WTC11 (cell line): ENCODE data around the gene TMEM45B. TPM values are rescaled to one million over a fixed set of nuclear protein-coding genes. Genes with fewer than 3 reads are reported as not detected.
"Not testable (repeated sequence)": the region's sequence is repeated elsewhere in the genome, so short reads cannot be mapped to it uniquely, and the experiment has no call there.

Experiments used
- ATAC-seq: fragments of 200-7000 bp; cut with Tn5 transposase; 2 replicates; pipeline ENCODE4 v1.10.0; 2021; ENCODE audit warnings: mild to moderate bottlenecking, moderate library complexity
- CTCF ChIA-PET: fragments of 300-600 bp; sonication (Branson Sonifier 250); formaldehyde crosslinking; loops from one replicate; lab custom pipeline; 2021; ENCODE audit warnings: antibody characterized with exemption; lab: Charles Lee
- POLR2A ChIA-PET: fragments of 350-600 bp; sonication (Branson Sonifier 250); formaldehyde crosslinking; loops from one replicate; lab custom pipeline; 2021; ENCODE audit warnings: antibody characterized with exemption; lab: Charles Lee
- DNase-seq: peaks from one replicate; pipeline ENCODE4 v3.0.0; 2021; ENCODE audit warnings: low spot score
- H3K27ac Mint-ChIP-seq: 2 replicates; pipeline ENCODE4 v1.8.0; 2021; ENCODE audit warnings: mixed read lengths
- H3K27me3 Mint-ChIP-seq: 2 replicates; pipeline ENCODE4 v1.8.0; 2021; ENCODE audit warnings: low read depth, mild to moderate bottlenecking, moderate library complexity, mixed read lengths
- H3K36me3 Mint-ChIP-seq: 2 replicates; pipeline ENCODE4 v1.8.0; 2021; ENCODE audit warnings: mixed read lengths
- H3K4me1 Mint-ChIP-seq: 2 replicates; pipeline ENCODE4 v1.8.0; 2022; ENCODE audit warnings: mixed read lengths
- H3K4me3 Mint-ChIP-seq: 2 replicates; pipeline ENCODE4 v1.8.0; 2021; ENCODE audit warnings: mild to moderate bottlenecking, moderate library complexity, mixed read lengths
- H3K9me3 Mint-ChIP-seq: 2 replicates; pipeline ENCODE4 v1.8.0; 2021; ENCODE audit warnings: mixed read lengths
- ARID4B ChIP-seq: sonication (generic); formaldehyde crosslinking; IDR thresholded peaks from 2 replicates; pipeline ENCODE4 v1.8.0; 2023; ENCODE audit warnings: missing genetic modification reagents, mild to moderate bottlenecking, borderline replicate concordance
- CBFB ChIP-seq: sonication (generic); formaldehyde crosslinking; IDR thresholded peaks from 2 replicates; pipeline ENCODE4 v1.8.1; 2022; ENCODE audit warnings: mild to moderate bottlenecking, low read depth, missing genetic modification reagents
- CREB1 ChIP-seq: sonication (generic); formaldehyde crosslinking; IDR thresholded peaks from 2 replicates; pipeline ENCODE4 v1.8.0; 2023; ENCODE audit warnings: mild to moderate bottlenecking, missing genetic modification reagents
- ERG ChIP-seq: fragments of 250-450 bp; sonication (Bioruptor Pico); IDR thresholded peaks from 2 replicates; pipeline ENCODE4 v1.8.0; 2021; ENCODE audit warnings: mild to moderate bottlenecking
- ESRRA ChIP-seq: sonication (generic); formaldehyde crosslinking; IDR thresholded peaks from 2 replicates; pipeline ENCODE4 v1.8.1; 2022; ENCODE audit warnings: mild to moderate bottlenecking, missing genetic modification reagents, borderline replicate concordance
- FOXP1 ChIP-seq: sonication (generic); formaldehyde crosslinking; IDR thresholded peaks from 2 replicates; pipeline ENCODE4 v1.8.0; 2022; ENCODE audit warnings: missing genetic modification reagents, mild to moderate bottlenecking, moderate library complexity, borderline replicate concordance
- FOXP4 ChIP-seq: sonication (generic); formaldehyde crosslinking; IDR thresholded peaks from 2 replicates; pipeline ENCODE4 v1.8.0; 2022; ENCODE audit warnings: mild to moderate bottlenecking, missing genetic modification reagents
- JAZF1 ChIP-seq: fragments of 250-450 bp; sonication (Bioruptor Pico); IDR thresholded peaks from 2 replicates; pipeline ENCODE4 v1.9.0; 2021; ENCODE audit warnings: moderate library complexity, mild to moderate bottlenecking, inconsistent platforms
- NFATC4 ChIP-seq: fragments of 250-450 bp; sonication (Bioruptor Pico); IDR thresholded peaks from 2 replicates; pipeline ENCODE4 v1.9.0; 2021; ENCODE audit warnings: mild to moderate bottlenecking
- NFYB ChIP-seq: sonication (generic); formaldehyde crosslinking; conservative IDR thresholded peaks from 2 replicates; pipeline ENCODE4 v1.8.0; 2022; ENCODE audit warnings: low read depth, missing genetic modification reagents
- PRDM15 ChIP-seq: sonication (generic); formaldehyde crosslinking; IDR thresholded peaks from 2 replicates; pipeline ENCODE4 v1.8.0; 2022; ENCODE audit warnings: missing genetic modification reagents
- PREB ChIP-seq: sonication (generic); formaldehyde crosslinking; IDR thresholded peaks from 2 replicates; pipeline ENCODE4 v1.8.1; 2022; ENCODE audit warnings: mild to moderate bottlenecking, missing genetic modification reagents, moderate library complexity, borderline replicate concordance
- TCF7 ChIP-seq: sonication (generic); formaldehyde crosslinking; IDR thresholded peaks from 2 replicates; pipeline ENCODE4 v1.8.0; 2022; ENCODE audit warnings: mild to moderate bottlenecking, low read depth, missing genetic modification reagents, moderate library complexity
- USF1 ChIP-seq: sonication (generic); formaldehyde crosslinking; IDR thresholded peaks from 2 replicates; pipeline ENCODE4 v1.8.0; 2022; ENCODE audit warnings: mild to moderate bottlenecking, missing genetic modification reagents
- ZBTB21 ChIP-seq: sonication (generic); formaldehyde crosslinking; IDR thresholded peaks from 2 replicates; pipeline ENCODE4 v1.8.1; 2023; ENCODE audit warnings: mild to moderate bottlenecking, missing genetic modification reagents, borderline replicate concordance
- ZNF219 ChIP-seq: sonication (generic); formaldehyde crosslinking; IDR thresholded peaks from 2 replicates; pipeline ENCODE4 v1.8.0; 2023; ENCODE audit warnings: missing genetic modification reagents, mild to moderate bottlenecking, borderline replicate concordance
- ZNF232 ChIP-seq: sonication (generic); formaldehyde crosslinking; IDR thresholded peaks from 2 replicates; pipeline ENCODE4 v1.8.0; 2022; ENCODE audit warnings: mild to moderate bottlenecking, missing genetic modification reagents
- ZNF396 ChIP-seq: fragments of 250-450 bp; sonication (Bioruptor Pico); IDR thresholded peaks from 2 replicates; pipeline ENCODE4 v1.8.0; 2021; ENCODE audit warnings: mild to moderate bottlenecking, moderate library complexity, borderline replicate concordance
- total RNA-seq: library from RNA; stranded (reverse); gene quantifications from 3 replicates; pipeline ENCODE4 v1.2.3, GENCODE V29; 2021
- TF ChIP-seq, protein P1 (sequence below): fragments of 250-450 bp; sonication (Bioruptor Pico); IDR thresholded peaks from 2 replicates; pipeline ENCODE4 v1.9.0; 2021; ENCODE audit warnings: mild to moderate bottlenecking

TMEM45B gene
- total RNA-seq, 1 experiment from 2014 or later: 0.59 TPM

DNA sequence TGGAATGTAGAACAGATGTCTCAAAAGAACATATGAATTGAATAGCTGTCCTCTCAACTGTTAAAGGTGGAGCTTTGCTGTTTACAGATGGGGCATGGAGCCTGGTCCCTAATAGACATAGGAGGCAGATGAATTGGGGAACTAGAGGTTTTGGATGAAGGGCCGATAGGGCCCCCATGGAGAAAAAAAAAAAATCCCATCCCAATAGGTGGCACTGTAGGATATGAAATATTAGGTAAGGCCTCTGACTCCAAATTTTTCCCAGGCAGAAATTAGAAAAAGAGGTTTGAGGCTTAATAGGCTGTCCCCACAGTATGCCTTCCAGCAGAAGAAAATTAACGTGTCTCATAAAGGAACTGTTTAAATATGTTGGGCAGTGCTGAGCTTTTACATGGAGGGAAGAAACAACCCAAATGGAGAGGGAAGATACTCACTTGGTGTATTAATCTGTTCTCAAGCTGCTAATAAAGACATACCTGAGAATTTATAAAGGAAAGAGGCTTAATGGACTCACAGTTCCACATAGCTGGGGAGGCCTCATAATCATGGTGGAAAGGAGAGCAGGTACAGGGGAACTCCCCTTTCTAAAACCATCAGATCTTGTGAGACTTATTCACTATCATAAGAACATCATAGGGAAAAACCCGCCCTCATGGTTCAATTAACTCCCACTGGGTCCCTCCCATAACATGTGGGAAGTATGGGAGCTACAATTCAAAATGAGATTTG, 30.1 kb upstream of the TMEM45B start:
- Mint-ChIP-seq H3K27me3 (no peaks in the 10 kb centered on the region), H3K4me3 (no peak overlapping the region), H3K27ac (no peak overlapping the region), H3K9me3 (peaks cover 6% of the 10 kb centered on the region; the same call in 1 of the 2 replicates), H3K36me3 (no peaks in the 10 kb centered on the region), H3K4me1 (no peaks in the 10 kb centered on the region)
- ChIA-PET CTCF (interaction anchor here (0.6 kb wide), 2 partner anchors 360 to 879 kb away, joined by 3 to 5 read pairs; no protein-coding TSS in a partner anchor), POLR2A (no interaction called here)
- TF ChIP-seq ZNF232 (CRISPR knock-in tag) (no peak), FOXP1 (CRISPR knock-in tag) (no peak), FOXP4 (CRISPR knock-in tag) (no peak), USF1 (CRISPR knock-in tag) (no peak), PRDM15 (CRISPR knock-in tag) (no peak), TCF7 (no peak), ZNF396 (no peak), ZBTB21 (CRISPR knock-in tag) (no peak), NFATC4 (CRISPR knock-in tag) (no peak), ERG (no peak), JAZF1 (CRISPR knock-in tag) (no peak), CREB1 (CRISPR knock-in tag) (no peak), CBFB (CRISPR knock-in tag) (no peak), PREB (CRISPR knock-in tag) (no peak), ARID4B (CRISPR knock-in tag) (no peak), NFYB (CRISPR knock-in tag) (no peak), ZNF219 (no peak), ESRRA (CRISPR knock-in tag) (no peak)
- TF ChIP-seq, protein P1, sequence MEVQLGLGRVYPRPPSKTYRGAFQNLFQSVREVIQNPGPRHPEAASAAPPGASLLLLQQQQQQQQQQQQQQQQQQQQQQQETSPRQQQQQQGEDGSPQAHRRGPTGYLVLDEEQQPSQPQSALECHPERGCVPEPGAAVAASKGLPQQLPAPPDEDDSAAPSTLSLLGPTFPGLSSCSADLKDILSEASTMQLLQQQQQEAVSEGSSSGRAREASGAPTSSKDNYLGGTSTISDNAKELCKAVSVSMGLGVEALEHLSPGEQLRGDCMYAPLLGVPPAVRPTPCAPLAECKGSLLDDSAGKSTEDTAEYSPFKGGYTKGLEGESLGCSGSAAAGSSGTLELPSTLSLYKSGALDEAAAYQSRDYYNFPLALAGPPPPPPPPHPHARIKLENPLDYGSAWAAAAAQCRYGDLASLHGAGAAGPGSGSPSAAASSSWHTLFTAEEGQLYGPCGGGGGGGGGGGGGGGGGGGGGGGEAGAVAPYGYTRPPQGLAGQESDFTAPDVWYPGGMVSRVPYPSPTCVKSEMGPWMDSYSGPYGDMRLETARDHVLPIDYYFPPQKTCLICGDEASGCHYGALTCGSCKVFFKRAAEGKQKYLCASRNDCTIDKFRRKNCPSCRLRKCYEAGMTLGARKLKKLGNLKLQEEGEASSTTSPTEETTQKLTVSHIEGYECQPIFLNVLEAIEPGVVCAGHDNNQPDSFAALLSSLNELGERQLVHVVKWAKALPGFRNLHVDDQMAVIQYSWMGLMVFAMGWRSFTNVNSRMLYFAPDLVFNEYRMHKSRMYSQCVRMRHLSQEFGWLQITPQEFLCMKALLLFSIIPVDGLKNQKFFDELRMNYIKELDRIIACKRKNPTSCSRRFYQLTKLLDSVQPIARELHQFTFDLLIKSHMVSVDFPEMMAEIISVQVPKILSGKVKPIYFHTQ (CRISPR knock-in tag): no peak
- ATAC-seq (no peak), DNase-seq (no peak)

- POLR2A ChIA-PET, ATAC-seq, H3K27me3 Mint-ChIP-seq, H3K4me3 Mint-ChIP-seq, H3K4me1 Mint-ChIP-seq, DNase-seq, CTCF ChIA-PET, H3K9me3 Mint-ChIP-seq, H3K27ac Mint-ChIP-seq, H3K36me3 Mint-ChIP-seq: not testable (repeated sequence)
Measured at GRCh38 chr11:129786112-129786416, 29.6 kb upstream of the TMEM45B start.
